ENCODE measurements around the gene KRTAP12-4.
"Not testable (repeated sequence)": the region's sequence is repeated elsewhere in the genome, so short reads cannot be mapped to it uniquely, and the experiment has no call there.

KRTAP12-4 gene

GRCh38 chr21:44654576-44655175 is at the start of gene KRTAP12-4:
Gene KRTAP12-4, minus strand, starts transcription at chr21:44654659. Its CDS starts 45 bp downstream, at chr21:44654614.
- DNase-seq (ENCODE audit: extremely low read depth in 1 of 2, low read depth in 1 of 2) = no peak

DNA sequence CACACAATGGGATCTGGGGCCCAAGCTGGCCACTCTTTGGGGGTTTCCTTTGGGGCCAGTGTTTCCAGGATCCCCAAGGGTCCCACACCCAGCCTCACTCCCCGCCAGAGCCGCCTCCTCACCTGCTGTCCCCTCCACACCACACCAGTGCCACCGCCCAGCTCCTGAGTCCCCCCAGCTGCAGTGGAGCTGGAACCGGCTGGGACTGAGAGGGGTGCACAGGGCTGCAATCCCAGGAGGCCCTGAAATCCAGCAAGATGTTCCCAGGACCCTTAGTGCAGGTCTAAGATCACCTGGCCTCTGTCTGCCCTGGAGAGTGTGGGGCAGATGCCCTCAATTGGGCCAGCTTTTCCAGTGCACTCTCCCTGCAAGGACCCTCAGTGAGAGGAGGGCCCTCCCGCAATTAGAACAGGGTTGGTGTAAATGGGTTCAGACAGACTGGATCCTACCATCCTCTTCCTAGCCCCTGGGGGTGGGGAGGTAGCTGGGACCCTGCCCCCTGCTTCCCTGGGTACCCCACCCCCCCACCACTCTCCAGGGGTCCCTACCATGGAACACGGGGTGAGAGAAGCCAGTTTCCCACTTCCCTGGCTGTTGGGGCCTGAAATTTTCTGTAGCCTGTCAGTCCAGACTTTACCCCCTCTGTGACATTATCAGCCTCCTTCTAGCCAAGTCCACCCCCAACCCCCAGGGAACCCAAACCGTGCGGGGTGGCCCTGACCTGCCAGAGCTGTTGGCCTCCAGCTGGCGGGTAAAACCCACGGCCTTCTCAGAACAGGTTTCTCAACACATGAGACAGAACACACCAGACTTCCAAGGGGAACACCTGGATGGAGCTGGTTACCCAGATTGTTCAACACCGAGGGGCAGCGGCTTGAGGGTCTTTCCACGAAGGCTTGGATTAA is 49.5 kb upstream of the KRTAP12-4 start:
- DNase-seq (ENCODE audit: extremely low read depth in 1 of 2, low read depth in 1 of 2) = no peak

- no peak for DNase-seq (ENCODE audit: extremely low read depth in 1 of 2, low read depth in 1 of 2)
Measured at GRCh38 chr21:44702973-44703730, 48.7 kb upstream of the KRTAP12-4 start.

DNA sequence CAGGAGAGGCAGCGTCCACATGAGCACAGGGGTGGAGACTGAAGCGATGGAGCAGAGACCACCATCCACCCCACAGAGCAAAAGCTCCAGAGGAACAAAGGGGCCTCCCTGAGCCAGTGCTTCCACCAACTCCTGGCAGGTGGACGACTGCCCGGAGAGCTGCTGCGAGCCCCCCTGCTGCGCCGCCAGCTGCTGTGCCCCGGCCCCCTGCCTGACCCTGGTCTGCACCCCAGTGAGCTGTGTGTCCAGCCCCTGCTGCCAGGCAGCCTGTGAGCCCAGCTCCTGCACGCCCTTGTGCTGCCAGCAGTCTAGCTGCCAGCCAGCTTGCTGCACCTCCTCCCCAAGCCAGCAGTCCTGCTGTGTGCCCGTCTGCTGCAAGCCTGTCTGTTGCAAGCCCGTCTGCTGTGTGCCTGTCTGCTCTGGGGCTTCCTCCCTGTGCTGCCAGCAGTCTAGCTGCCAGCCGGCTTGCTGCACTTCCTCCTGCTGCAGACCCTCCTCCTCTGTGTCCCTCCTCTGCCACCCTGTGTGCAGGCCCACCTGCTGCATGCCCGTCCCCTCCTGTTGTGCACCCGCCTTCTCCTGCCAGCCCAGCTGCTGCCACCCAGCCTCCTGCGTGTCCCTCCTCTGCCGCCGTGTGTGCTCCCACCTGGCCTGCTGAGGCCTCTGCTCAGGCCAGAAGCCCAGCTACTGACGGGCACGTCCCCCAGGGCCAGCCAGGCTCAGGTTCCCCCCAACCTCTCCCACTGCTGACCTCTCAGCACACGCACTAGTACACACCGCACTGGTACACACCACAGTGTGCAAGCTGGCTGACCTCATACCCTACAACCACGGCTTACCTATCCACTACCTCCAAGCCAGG is 47.9 kb upstream of the KRTAP12-4 start:
- DNase-seq (ENCODE audit: extremely low read depth in 1 of 2, low read depth in 1 of 2) = no peak

- DNase-seq (ENCODE audit: extremely low read depth in 1 of 2, low read depth in 1 of 2) = no peak
Measured at GRCh38 chr21:44701541-44701940, 47.1 kb upstream of the KRTAP12-4 start.

DNA sequence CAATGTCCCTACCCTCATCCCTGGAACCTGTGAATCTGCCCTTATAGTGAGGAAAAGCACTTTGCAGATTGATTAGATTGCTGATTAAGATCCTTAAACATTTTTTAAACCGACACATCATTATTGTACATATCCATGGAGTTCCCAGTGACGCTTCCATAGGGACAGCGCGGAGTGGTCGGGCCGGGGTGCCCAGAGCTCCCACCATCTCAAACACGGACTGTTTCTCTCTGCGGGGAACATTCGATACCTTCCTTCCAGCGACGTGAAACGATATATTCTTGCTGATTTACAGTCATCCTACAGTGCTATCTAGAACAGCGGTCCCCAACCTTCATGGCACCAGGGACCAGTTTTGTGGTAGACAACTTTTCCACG is 46.6 kb upstream of the KRTAP12-4 start:
- DNase-seq (ENCODE audit: extremely low read depth in 1 of 2, low read depth in 1 of 2) = no peak

DNA sequence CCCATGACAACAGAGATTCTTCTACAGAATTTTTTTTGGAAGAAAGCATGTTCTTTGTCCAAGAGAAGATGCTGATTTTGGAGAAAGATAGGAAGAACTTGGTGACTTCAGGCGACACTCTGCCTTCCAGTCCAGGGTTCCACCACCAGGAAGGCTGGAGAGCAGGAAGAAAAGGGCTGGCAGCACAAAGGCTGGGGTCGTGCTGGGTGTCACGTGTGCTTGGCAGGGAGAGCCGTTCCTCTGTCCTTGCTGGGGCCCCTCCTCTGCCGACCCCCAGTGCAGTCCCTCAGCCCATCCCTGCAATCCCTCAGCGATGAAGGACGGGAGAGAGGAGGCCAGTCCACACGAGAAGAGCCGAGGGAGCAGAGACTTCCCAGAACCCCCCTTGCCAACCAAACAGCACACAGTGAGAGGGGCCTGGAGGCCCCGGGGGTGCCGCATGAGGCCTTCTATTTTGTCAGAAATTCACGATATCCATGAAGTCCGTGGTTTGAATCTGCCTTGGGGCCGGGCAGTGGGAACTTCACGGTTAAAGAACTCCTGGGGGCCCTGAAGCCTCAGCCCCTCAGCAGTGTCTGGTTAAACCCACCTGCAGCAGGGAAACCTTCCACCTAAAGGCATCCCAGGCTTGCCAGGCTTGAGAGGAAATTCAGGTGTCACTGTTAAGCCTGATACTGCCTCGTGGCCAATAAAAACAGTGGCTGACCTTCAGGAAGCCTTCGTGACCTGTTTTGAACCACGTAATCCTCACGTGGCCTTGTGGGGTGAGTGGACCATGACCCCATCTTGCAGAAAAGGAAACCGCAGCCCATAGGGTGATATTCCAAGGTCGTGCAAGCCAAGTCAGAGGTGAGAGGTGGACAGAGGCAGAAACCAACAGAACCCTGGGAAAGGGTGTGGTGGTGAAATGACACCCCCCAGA is 45.9 kb upstream of the KRTAP12-4 start:
- no peak for DNase-seq (ENCODE audit: extremely low read depth in 1 of 2, low read depth in 1 of 2)

GRCh38 chr21:44699502-44700001 is 45.1 kb upstream of the KRTAP12-4 start:
- DNase-seq (ENCODE audit: extremely low read depth in 1 of 2, low read depth in 1 of 2) = no peak

GRCh38 chr21:44697811-44698734 is 43.6 kb upstream of the KRTAP12-4 start:
- DNase-seq (ENCODE audit: extremely low read depth in 1 of 2, low read depth in 1 of 2) = no peak

DNA sequence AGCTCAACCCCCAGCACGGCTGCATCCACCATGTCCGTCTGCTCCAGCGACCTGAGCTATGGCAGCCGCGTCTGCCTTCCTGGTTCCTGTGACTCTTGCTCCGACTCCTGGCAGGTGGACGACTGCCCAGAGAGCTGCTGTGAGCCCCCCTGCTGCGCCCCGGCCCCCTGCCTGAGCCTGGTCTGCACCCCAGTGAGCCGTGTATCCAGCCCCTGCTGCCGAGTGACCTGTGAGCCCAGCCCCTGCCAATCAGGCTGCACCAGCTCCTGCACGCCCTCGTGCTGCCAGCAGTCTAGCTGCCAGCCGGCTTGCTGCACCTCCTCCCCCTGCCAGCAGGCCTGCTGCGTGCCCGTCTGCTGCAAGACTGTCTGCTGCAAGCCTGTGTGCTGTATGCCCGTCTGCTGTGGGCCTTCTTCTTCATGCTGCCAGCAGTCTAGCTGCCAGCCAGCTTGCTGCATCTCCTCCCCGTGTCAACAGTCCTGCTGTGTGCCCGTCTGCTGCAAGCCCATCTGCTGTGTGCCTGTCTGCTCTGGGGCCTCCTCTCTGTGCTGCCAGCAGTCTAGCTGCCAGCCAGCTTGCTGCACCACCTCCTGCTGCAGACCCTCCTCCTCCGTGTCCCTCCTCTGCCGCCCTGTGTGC is 42.8 kb upstream of the KRTAP12-4 start, which contains the start of gene KRTAP10-12:
TSS of gene KRTAP10-12 (plus strand) at position 1 of the 639 bp plus-strand sequence. CDS start at position 31, 30 bp downstream.
- DNase-seq (ENCODE audit: extremely low read depth in 1 of 2, low read depth in 1 of 2) = not testable (repeated sequence)

GRCh38 chr21:44696572-44696971 is 42.1 kb upstream of the KRTAP12-4 start:
- no peak for DNase-seq (ENCODE audit: extremely low read depth in 1 of 2, low read depth in 1 of 2)

DNA sequence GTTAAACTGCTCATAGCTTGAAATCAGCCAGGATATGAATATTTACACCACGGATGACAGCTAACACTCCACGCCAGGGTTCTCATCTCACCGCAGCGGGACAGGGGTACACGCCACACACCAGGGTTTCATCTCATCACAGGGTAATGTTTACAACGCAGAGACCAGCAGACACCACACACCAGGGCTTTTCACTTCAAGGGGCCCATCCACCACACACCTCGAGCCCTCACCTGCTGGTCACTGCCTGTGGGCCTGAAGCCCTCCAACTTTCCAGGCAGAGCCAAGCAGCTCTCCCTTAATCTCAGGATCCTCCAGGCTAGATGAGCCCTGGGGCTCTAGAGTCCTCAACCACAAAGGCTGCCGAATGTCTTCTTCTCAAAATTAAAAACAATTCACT is 41.2 kb upstream of the KRTAP12-4 start:
- DNase-seq (ENCODE audit: extremely low read depth in 1 of 2, low read depth in 1 of 2) = no peak

GRCh38 chr21:44695184-44695583 is 40.7 kb upstream of the KRTAP12-4 start:
- no peak for DNase-seq (ENCODE audit: extremely low read depth in 1 of 2, low read depth in 1 of 2)

GRCh38 chr21:44694776-44695175 is 40.3 kb upstream of the KRTAP12-4 start:
- no peak for DNase-seq (ENCODE audit: extremely low read depth in 1 of 2, low read depth in 1 of 2)

DNA sequence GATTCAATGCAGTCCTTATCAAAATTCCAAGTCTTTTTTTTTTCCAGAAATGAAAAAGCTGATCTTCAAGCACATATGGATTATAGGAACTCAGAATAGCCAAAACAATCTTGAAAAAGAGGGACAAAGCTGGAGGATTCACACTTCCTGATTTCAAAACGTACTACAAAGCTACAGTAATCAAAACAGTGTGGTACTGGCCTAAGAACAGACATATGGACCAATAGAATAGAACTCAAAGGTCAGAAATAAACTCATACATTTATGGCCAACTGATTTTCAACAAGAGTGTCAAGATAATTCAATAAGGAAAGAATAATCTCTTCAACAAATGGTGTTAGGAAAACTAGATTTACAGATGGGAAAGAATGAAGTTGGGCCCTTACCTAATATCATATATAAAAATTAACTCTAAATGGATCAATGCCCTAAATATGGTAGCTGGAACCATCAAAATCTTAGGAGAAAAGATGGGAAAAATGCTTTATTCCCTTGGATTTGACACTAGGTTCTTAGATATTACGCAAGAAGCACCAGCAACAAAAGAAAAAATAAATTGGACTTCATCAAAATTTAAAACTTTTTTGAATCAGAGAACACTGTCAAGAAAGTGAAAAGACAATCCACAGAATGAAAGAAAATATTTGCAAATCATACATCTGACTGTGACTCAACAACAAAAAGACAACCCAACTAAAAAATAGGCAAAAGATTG is 38.5 kb upstream of the KRTAP12-4 start:
- DNase-seq (ENCODE audit: extremely low read depth in 1 of 2, low read depth in 1 of 2) = no peak

GRCh38 chr21:44691686-44692085 is 37.2 kb upstream of the KRTAP12-4 start:
- no peak for DNase-seq (ENCODE audit: extremely low read depth in 1 of 2, low read depth in 1 of 2)

- DNase-seq (ENCODE audit: extremely low read depth in 1 of 2, low read depth in 1 of 2) = not testable (repeated sequence)
Measured at GRCh38 chr21:44689740-44690139, 35.3 kb upstream of the KRTAP12-4 start.
